Measurements from ENCODE around the gene FBXO47.

- TF ChIP-seq GATA1 (IDR thresholded peaks at IDR 0.05; ENCODE audit: low read depth, low read length) (no peak), POLR2A (IDR thresholded peaks at IDR 0.05; ENCODE audit: low read length) (no peak)
These were observed 67.8 kb downstream of the FBXO47 start for GRCh38 chr17:38899421-38899820.

Measured in erythroblast (primary cell).